ENCODE measurements around the gene SIVA1. TPM values are rescaled to one million over a fixed set of nuclear protein-coding genes. Genes with fewer than 3 reads are reported as not detected.

SIVA1 gene
- polyA plus RNA-seq, 1 donor, result 71.9 TPM

GRCh38 chr14:104771374-104771773, 18.4 kb downstream of the SIVA1 start:
- no peak for DNase-seq (ENCODE audit: low read depth)

DNA sequence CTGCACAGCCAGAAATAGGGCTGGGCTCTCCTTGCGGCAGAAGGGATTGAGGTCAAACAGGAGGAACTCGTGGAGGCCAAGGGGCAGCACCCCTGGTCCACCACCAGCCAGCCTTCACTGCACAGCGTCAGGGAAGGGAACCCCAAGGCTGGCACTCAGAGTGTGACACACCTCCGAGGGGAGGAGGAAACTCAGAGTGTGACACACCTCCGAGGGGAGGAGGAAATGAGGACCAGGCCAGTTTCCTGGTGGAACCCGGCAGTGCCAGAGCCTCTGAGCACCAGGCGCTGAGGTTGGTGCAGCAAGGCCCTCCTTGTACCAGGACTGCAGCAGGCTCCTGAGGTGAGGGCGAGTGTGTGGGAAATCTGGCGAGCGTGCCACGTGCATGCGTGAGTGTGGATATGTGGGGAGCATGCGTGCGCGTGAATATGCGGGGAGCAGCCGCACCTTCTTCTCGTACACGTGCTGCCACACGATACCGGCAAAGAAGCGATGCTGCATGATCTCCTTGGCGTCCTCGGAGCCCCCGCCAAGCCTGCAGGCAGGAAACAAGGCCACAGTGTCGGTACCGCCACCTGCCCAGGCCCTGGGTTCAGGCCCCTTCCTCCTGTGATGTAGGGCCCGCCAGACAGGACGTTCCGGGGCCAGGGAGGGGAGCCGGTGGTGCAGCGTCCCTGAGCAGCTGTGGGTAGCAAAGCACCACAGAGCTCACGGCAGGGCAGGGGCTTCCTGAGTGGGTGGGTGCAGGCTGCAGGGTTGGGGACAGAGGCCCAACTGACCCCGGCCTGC, 19.2 kb downstream of the SIVA1 start:
- no peak for DNase-seq (ENCODE audit: low read depth)

DNA sequence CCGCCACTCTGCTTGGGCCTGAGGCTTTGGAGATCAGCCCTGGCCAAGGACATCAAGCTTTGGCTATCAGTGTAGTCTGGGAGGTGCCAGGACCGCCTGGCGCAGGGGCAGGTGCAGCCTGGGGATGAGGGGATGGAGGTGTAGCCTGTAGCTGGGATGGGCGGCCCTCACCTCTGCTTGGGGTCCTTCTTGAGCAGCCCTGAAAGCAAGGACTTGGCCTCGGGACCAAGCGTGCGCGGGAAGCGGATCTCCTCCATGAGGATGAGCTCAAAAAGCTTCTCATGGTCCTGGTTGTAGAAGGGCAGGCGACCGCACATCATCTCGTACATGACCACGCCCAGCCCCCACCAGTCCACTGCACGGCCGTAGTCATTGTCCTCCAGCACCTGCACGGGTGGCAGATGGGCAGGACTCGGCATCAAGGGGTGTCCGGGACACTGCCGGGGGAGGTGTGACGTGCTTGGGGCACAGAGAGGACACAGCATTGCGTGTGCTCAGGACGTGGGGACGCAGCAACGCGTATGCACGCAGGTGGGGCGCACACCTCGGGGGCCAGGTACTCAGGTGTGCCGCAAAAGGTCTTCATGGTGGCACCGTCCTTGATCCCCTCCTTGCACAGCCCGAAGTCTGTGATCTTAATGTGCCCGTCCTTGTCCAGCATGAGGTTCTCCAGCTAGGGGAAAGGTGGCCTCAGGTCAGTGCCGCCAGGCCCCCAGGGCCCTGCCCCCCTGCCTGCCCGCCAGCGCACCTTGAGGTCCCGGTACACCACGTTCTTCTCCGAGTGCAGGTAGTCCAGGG, 20.0 kb downstream of the SIVA1 start:
- DNase-seq (ENCODE audit: low read depth), result no peak

GRCh38 chr14:104773505-104774452, 20.8 kb downstream of the SIVA1 start:
- no peak for DNase-seq (ENCODE audit: low read depth)

- DNase-seq (ENCODE audit: low read depth), result no peak
Measured at GRCh38 chr14:104774453-104775072, 21.6 kb downstream of the SIVA1 start.

GRCh38 chr14:104775073-104775489, 22.1 kb downstream of the SIVA1 start:
- DNase-seq (ENCODE audit: low read depth), result no peak

DNA sequence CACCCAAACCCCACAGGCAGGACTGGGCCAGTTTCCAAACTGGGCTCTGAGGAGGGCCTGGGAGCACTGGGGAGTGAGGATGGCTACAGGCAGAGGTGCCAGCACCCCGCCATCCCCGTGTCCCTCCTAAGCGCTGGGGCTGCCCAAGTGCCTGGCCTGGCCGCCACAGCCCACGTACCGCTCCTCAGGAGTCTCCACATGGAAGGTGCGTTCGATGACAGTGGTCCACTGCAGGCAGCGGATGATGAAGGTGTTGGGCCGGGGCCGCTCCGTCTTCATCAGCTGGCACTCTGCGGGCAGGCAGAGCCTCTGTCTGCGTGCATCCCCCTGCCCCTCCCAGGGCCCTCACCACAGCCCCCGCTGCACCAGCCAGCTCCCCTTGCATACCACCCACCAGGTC, 23.5 kb downstream of the SIVA1 start:
- DNase-seq (ENCODE audit: low read depth), result no peak

GRCh38 chr14:104776961-104777807, 24.2 kb downstream of the SIVA1 start:
- DNase-seq (ENCODE audit: low read depth), result no peak

- DNase-seq (ENCODE audit: low read depth), result no peak
Measured at GRCh38 chr14:104777808-104778249, 24.9 kb downstream of the SIVA1 start.

GRCh38 chr14:104778694-104779331, 25.9 kb downstream of the SIVA1 start:
- DNase-seq (ENCODE audit: low read depth), result no peak

GRCh38 chr14:104779776-104780512, 27.0 kb downstream of the SIVA1 start:
- DNase-seq (ENCODE audit: low read depth), result no peak

- DNase-seq (ENCODE audit: low read depth), result no peak
Measured at GRCh38 chr14:104780513-104781030, 27.6 kb downstream of the SIVA1 start.

DNA sequence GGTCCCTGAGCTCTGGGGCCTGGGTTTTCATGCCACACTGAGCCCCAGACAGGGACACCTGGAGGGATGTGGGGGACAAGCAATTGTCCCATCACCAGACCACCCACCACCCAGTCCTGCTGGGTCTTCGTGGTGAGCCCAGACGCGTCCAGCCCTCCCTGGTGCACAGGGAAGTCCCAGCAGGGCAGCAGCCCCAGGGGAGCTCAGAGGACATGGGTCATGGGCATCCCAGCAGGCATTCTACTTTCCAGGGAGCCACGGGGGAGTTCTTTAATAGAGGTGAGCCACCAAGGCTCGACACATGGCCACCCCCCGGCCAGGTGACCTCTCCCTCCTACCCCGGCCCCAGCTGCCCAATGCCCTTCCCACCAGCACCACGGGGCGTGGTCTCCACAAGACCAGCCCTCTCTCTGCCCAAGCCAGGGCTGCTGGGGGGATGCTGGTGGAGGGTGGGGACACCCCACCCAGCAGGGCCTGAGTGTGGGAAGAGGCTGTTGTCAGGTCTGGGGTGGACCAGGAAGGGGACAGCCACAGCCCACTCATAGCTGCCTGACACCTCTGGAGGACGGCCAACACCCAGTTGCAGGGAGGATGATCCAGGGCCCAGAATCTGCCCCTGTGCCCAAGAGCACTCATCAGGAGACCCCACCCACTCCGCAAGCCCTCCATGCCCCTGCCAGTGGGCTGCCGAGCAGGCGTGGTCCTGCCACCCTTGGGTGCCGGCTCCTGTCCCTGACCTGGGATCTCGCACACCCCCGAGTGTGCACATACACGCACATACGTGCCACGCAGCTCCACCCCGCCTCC, 28.5 kb downstream of the SIVA1 start:
- DNase-seq (ENCODE audit: low read depth), result no peak

- no peak for DNase-seq (ENCODE audit: low read depth)
Measured at GRCh38 chr14:104782086-104782807, 29.3 kb downstream of the SIVA1 start.

DNA sequence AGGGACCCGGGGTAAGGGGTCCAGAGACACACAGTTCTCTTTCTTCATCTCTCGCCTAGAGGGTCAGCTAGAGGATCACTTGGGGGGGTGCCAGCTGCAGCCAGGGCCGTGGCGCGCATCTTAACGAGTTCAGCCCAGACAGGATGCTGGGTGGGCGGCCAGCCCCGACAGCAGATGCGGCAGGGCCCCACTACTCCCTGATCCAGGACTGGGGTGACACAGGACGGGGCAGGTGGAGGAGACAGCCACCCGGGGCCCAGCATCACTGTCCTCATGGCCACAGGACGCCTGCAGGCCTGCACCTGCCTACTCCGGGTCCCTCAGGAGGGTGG, 29.8 kb downstream of the SIVA1 start:
- DNase-seq (ENCODE audit: low read depth), result no peak

DNA sequence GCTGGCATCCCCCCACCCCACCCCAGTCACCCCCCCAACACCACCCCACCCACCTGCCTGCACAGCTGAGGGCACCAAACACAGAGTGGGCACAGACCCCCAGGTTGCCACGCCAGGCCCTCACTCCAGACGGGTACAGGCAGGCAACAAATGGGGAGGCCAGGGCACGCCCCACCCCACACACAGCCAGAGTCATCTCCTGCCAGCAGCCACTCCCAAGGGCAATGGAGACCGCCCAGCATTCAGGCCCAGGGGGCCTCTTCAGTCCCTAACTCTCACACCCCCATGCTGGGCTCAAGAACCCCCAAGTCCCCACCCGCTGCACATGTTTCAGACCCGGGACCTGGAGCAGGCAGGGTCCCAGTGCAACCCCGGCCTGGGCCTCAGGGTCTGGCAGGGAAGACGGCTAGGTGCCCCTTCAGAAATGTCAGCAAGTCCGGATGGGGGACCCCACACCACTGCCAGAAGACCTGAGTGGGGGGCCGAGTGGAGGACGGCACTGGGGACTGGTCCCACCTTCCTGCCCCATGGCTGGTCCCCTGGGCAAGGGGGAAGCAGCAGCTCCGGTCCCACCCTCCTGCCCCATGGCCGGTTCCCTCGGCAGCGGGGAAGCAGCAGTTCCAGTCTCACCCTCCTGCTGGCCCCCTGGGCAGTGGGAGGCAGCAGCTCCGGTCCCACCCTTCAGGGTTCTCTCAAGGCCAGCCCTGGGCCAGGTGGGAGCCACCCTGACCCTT, 30.7 kb downstream of the SIVA1 start:
- DNase-seq (ENCODE audit: low read depth), result no peak

DNA sequence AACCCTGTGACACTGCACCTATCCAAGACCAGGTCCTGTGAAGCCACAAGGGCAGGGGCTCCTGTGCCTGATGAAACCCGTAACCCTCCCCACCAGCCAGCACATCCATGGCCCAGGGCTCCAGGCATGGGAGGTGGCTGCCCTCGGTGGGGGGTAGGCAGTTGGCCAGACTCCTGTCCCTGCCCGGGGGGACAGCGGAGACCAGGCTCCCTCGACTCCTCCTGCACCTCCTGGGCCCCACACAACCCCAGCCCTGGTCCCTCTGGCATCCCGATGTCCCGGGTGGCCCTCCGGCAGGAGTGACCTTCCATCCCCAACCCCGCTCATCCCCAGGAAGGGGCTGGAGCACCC, 31.2 kb downstream of the SIVA1 start:
- no peak for DNase-seq (ENCODE audit: low read depth)
